GM19468 (cell line): ENCODE data around the gene TENT4B.

Source experiments
- ATAC-seq: cut with Tn5 transposase; IDR thresholded peaks from one replicate; pipeline ENCODE4 v1.9.1; 2021; ENCODE audit warnings: mild to moderate bottlenecking, moderate library complexity, moderate number of reproducible peaks; ENCODE audit not compliant: unreplicated experiment; ENCODE audit errors: extremely low read depth

The TENT4B gene

GRCh38 chr16:50267151-50267631 lies 114.1 kb downstream of the TENT4B start:
- ATAC-seq: no peak

- no peak for ATAC-seq
Observed at GRCh38 chr16:50267651-50268050, 114.5 kb downstream of the TENT4B start.

GRCh38 chr16:50268352-50268751 lies 115.2 kb downstream of the TENT4B start:
- ATAC-seq: no peak

GRCh38 chr16:50269061-50269705 lies 116.1 kb downstream of the TENT4B start:
- ATAC-seq: no peak

- ATAC-seq: no peak
Observed at GRCh38 chr16:50269769-50270509, 116.8 kb downstream of the TENT4B start.

GRCh38 chr16:50270510-50271147 lies 117.5 kb downstream of the TENT4B start:
- ATAC-seq: no peak

- no peak for ATAC-seq
Observed at GRCh38 chr16:50271148-50272041, 118.3 kb downstream of the TENT4B start.

GRCh38 chr16:50272111-50272571 lies 119.0 kb downstream of the TENT4B start:
- no peak for ATAC-seq

GRCh38 chr16:50272687-50273381 lies 119.7 kb downstream of the TENT4B start:
- no peak for ATAC-seq

- no peak for ATAC-seq
Observed at GRCh38 chr16:50273382-50273690, 120.2 kb downstream of the TENT4B start.

GRCh38 chr16:50273888-50274325 lies 120.8 kb downstream of the TENT4B start:
- ATAC-seq: peak; percentile 69

- no peak for ATAC-seq
Observed at GRCh38 chr16:50274326-50275097, 121.4 kb downstream of the TENT4B start.

- no peak for ATAC-seq
Observed at GRCh38 chr16:50275098-50275415, 122.0 kb downstream of the TENT4B start.

GRCh38 chr16:50275428-50276325 lies 122.6 kb downstream of the TENT4B start:
- no peak for ATAC-seq

GRCh38 chr16:50276326-50276640 lies 123.2 kb downstream of the TENT4B start:
- no peak for ATAC-seq

- no peak for ATAC-seq
Observed at GRCh38 chr16:50276801-50277555, 123.9 kb downstream of the TENT4B start.

GRCh38 chr16:50278251-50278650 lies 125.1 kb downstream of the TENT4B start:
- ATAC-seq: no peak

GRCh38 chr16:50279504-50279865 lies 126.4 kb downstream of the TENT4B start:
- no peak for ATAC-seq
